ENCODE results near the gene EMSY. TPM values are rescaled to one million over a fixed set of nuclear protein-coding genes. Genes with fewer than 3 reads are reported as not detected.
A peak's percentile ranks its signal among the peaks of the same experiment; 100 is the strongest.
"Not testable (repeated sequence)": the region's sequence is repeated elsewhere in the genome, so short reads cannot be mapped to it uniquely, and the experiment has no call there.

EMSY gene
- total RNA-seq, 4 donors from 2014 or later, result 27.6 to 36.5 (median 32.0) TPM

DNA sequence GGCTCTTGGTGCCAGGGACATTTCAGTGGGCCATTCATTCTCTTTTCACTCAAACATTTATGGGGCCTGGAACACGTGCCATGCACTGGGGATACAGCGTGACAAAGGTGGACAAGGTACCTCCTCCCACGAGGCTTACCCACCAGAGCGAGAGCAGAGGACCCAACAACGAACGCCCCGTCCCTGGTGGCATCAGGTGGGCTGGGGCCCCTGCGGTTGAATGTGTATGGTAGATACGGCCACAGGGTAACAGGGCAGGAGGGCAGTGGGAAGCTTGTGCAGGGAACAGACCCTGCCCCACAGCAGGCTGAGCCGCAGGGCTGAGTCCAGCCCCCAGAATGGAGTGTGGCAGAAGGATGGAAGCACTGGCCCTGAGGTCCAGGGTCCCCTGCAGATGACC, 144.7 kb downstream of the EMSY start:
- DNase-seq, result no peak
- Histone ChIP-seq H3K36me3 (no peaks in the 10 kb centered on the region), H3K27ac (peak overlapping the region in 1 of 4 donors; percentile 48), H3K27me3 (no peaks in the 10 kb centered on the region), H3K4me3 (no peak overlapping the region), H3K4me1 (peaks cover 0 to 11% (median 0%) of the 10 kb centered on the region in 4 donors), H3K9me3 (no peaks in the 10 kb centered on the region)
- TF ChIP-seq POLR2A (IDR thresholded peaks at IDR 0.05), result no peak
- no peak for TF ChIP-seq CTCF (IDR thresholded peaks at IDR 0.05)

DNA sequence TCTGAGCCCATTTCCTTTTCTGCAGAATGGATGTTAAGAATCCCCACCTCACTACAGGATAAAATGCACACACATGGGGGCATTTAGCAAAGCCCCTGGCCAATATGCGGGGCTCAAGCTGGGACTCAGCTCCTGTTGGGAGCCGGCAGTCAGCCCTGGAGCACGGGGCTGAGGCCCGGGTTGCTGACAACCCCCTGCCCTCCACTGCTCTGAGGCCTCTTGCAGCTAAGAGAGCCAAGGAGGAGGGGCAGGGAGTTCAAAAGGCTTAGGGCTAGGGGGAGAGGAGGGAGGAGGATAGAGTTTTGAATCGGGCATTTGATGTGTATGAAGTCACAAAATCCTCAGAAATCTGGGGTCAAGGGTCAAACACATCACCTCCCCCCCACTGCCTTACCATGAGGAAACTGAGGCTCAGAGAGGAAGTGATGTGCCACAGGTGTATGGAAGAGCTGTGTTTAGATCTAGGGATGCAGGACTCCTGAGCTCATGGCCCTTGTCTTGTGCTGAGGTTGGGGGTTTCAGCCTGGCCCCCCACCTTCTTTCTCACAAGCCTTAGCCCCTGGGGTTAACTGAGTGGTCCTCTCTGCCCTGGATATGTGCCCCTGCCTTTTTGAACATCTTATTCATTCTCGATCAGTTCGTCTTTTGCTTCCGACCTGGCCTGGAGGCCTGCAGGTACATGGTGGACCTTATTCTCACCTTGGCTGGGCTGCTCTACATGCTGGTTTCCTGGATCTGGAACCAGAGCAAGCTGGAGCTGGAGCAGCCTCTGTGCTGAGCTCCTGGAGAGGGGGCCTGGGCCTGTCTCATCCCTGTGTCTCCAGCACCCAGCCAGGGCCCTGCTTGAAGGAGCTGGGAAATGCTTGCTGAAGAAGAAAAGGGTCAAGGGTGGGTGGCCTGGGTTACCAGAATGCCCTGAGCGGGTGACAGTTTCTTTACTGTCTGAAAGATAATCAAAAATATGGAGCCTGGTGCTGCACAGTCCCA, 145.4 kb downstream of the EMSY start:
- Histone ChIP-seq H3K4me1 (peaks cover 0 to 11% (median 0%) of the 10 kb centered on the region in 4 donors), H3K36me3 (no peaks in the 10 kb centered on the region), H3K27ac (no peak overlapping the region), H3K4me3 (no peak overlapping the region), H3K27me3 (no peaks in the 10 kb centered on the region), H3K9me3 (no peaks in the 10 kb centered on the region)
- no peak for DNase-seq
- TF ChIP-seq CTCF (IDR thresholded peaks at IDR 0.05) (no peak), POLR2A (IDR thresholded peaks at IDR 0.05) (no peak)

DNA sequence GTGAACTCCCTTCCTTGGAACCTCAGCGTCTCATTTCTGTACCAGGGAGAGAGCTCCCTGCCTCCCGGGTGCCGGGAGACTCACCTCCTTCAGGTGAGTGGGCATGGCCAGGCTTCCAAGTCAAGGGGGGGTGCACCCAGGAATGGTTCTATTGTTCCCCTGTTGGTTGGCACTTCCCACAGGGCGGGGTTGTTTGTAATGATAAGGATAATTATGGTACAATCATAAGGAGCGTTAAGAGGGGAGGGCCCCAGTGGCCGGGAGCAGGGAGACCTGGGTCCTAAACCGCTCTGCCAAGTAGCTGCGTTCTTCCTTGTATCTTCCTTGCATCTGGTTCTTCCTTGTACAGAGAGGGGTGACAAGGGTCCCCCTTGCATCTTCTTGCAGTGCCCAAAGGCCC, 146.6 kb downstream of the EMSY start:
- Histone ChIP-seq H3K4me1 (peaks cover 0 to 11% (median 0%) of the 10 kb centered on the region in 4 donors), H3K27ac (peak overlapping the region in 1 of 4 donors; percentile 1), H3K27me3 (no peaks in the 10 kb centered on the region), H3K4me3 (no peak overlapping the region), H3K9me3 (no peaks in the 10 kb centered on the region), H3K36me3 (no peaks in the 10 kb centered on the region)
- DNase-seq, result no peak
- no peak for TF ChIP-seq POLR2A (IDR thresholded peaks at IDR 0.05)
- no peak for TF ChIP-seq CTCF (IDR thresholded peaks at IDR 0.05)

- TF ChIP-seq POLR2A (IDR thresholded peaks at IDR 0.05), result no peak
- TF ChIP-seq CTCF (IDR thresholded peaks at IDR 0.05), result no peak
- no peaks in the 10 kb centered on the region for H3K27me3 ChIP-seq
- H3K27ac ChIP-seq, result peak overlapping the region in 2 of 4 donors; percentile 1 to 15
- peaks cover 0 to 11% (median 0%) of the 10 kb centered on the region in 4 donors for H3K4me1 ChIP-seq
- no peaks in the 10 kb centered on the region for H3K36me3 ChIP-seq
- no peak overlapping the region for H3K4me3 ChIP-seq
- no peaks in the 10 kb centered on the region for H3K9me3 ChIP-seq
- no peak for DNase-seq
Observed at GRCh38 chr11:76592025-76592914, 147.5 kb downstream of the EMSY start.

DNA sequence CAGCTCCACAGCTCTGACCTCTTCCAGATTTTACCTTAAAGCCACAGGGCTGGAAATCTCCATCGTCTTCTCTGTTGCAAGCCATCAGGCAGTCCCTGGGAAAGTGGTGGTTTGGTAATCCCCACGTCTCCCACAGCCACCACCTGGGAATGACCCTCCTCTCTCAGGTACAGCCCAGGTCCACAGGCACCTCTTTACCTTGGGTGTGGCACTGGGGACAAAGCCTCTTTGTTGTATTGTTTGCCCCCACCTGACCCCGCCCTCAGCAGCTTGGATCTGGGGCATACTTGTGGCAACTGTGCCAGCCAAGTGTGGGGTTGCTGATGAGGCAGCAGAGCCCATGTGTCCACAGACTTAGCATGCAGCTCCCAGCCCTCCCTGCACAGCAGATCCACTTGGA, 148.1 kb downstream of the EMSY start:
- TF ChIP-seq CTCF (IDR thresholded peaks at IDR 0.05) (no peak), POLR2A (IDR thresholded peaks at IDR 0.05) (no peak)
- DNase-seq, result no peak
- H3K4me3 ChIP-seq, result no peak overlapping the region
- no peak overlapping the region for H3K27ac ChIP-seq
- no peaks in the 10 kb centered on the region for H3K27me3 ChIP-seq
- no peaks in the 10 kb centered on the region for H3K36me3 ChIP-seq
- no peaks in the 10 kb centered on the region for H3K9me3 ChIP-seq
- peaks cover 0 to 11% (median 0%) of the 10 kb centered on the region in 4 donors for H3K4me1 ChIP-seq

DNA sequence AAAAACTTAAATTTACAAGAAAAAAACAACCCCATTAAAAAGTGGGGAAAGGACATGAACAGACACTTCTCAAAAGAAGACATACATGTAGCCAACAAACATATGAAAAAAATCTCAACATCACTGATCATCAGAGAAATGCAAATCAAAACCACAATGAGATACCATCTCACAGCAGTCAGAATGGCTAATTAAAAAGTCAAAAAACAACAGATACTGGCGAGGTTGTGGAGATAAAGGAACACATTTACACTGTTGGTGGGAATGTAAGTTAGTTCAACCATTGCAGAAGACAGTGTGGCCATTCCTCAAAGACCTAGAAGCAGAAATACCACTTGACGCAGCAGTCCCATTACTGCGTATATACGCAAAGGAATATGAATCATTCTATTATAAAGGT, 150.3 kb downstream of the EMSY start:
- H3K36me3 ChIP-seq, DNase-seq, H3K4me1 ChIP-seq, H3K4me3 ChIP-seq, H3K27ac ChIP-seq, H3K9me3 ChIP-seq, H3K27me3 ChIP-seq: not testable (repeated sequence)

Data from Peyer's patch (tissue), 4 donors.